H1 (cell line): ENCODE data around the gene AAGAB. TPM values are rescaled to one million over a fixed set of nuclear protein-coding genes. Genes with fewer than 3 reads are reported as not detected.

Source experiments
- CBX5 ChIP-seq: fragments of 300-800, 300-1000 bp; sonication (generic); IDR thresholded peaks from 2 replicates; pipeline ENCODE4 v1.7.1; 2016; ENCODE audit warnings: antibody characterized with exemption, low read length, low read depth
- NANOG ChIP-seq: IDR thresholded peaks from 2 replicates; pipeline ENCODE4 v1.6.1; 2011; ENCODE audit warnings: low read length, low read depth, mild to moderate bottlenecking, inconsistent platforms; ENCODE audit not compliant: insufficient read depth, poor library complexity, severe bottlenecking
- POLR2A ChIP-seq, 2 experiments: IDR thresholded peaks; 1 replicate in 1 of 2; 2 replicates in 1 of 2; pipeline ENCODE4 v1.6.1; 2011; ENCODE audit warnings: low read depth in 2 of 2, low read length in 2 of 2, mild to moderate bottlenecking in 2 of 2; ENCODE audit errors: control extremely low read depth in 1 of 2
- POU5F1 ChIP-seq: IDR thresholded peaks from 2 replicates; pipeline ENCODE4 v1.6.1; 2011; ENCODE audit warnings: low read depth, mild to moderate bottlenecking, low read length, moderate library complexity
- SRF ChIP-seq: IDR thresholded peaks from 2 replicates; pipeline ENCODE4 v1.6.1; 2011; ENCODE audit warnings: mild to moderate bottlenecking, low read depth, low read length, moderate library complexity
- TCF12 ChIP-seq: IDR thresholded peaks from 2 replicates; pipeline ENCODE4 v1.6.1; 2011; ENCODE audit warnings: low read depth, mild to moderate bottlenecking, low read length
- polyA plus RNA-seq, 7 experiments: library from polyadenylated mRNA; depleted of rRNA in 3 of 7; stranded (reverse) in 5 of 7; unstranded in 2 of 7; fragments of >200 nt in 5 of 7; fragments of 200-250 nt in 2 of 7; gene quantifications; 1 replicate in 5 of 7; 2 replicates in 1 of 7; 4 replicates in 1 of 7; pipeline versions ENCODE4 v1.2.1 to v1.2.3, GENCODE V29; 2011 to 2013; ENCODE audit warnings: missing spikeins in 2 of 7, mixed read lengths in 2 of 7
- total RNA-seq: library from RNA; stranded (reverse); fragmentation: NEBNext Ultra II Directional; extraction: Animal tissue kit (Norgen Biotek cat#: 25700); gene quantifications from 2 replicates; pipeline ENCODE4 v1.2.1, GENCODE V29; 2021
- TF ChIP-seq, protein P1 (sequence below): fragments of 300-600 bp; sonication (generic); IDR thresholded peaks from 2 replicates; pipeline ENCODE4 v1.7.1; 2012; ENCODE audit warnings: low read length, moderate library complexity, mild to moderate bottlenecking, inconsistent platforms; ENCODE audit not compliant: insufficient replicate concordance
- TF ChIP-seq, protein P2 (sequence below): IDR thresholded peaks from 2 replicates; pipeline ENCODE4 v1.6.1; 2012; ENCODE audit warnings: inconsistent platforms
- TF ChIP-seq, protein P3 (sequence below), 3 experiments: IDR thresholded peaks; 1 replicate in 2 of 3; 2 replicates in 1 of 3; pipeline versions ENCODE4 v1.5.1 to v1.6.1; 2011; ENCODE audit warnings: low read length in 3 of 3, mild to moderate bottlenecking in 3 of 3, inconsistent platforms in 2 of 3, low read depth in 1 of 3, moderate library complexity in 1 of 3; ENCODE audit not compliant: insufficient read depth in 1 of 3; ENCODE audit errors: control extremely low read depth in 1 of 3

Gene AAGAB
- total and polyA plus RNA-seq, 2 of the 8 experiments (the other 6 are each of a cell fraction or from before 2014, with no cell fraction given) = 20.1 to 45.9 TPM

DNA sequence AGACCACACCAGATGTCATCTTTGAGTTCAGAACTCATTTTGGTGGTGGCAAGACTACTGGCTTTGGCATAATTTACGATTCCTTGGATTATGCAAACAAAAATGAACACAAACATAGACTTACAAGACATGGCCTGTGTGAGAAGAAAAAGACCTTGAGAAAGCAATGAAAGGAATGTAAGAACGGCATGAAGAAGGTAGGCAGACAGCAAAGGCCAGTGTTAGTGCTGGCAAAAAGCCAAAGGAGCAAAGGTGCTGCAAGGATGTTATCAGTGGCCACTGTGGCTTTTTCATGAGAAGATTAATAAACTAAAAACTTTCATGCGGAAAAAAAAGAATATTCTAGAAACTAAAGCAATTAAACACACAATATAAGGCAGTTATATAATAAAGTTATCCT is 21.9 kb downstream of the AAGAB start (continued):
- TF ChIP-seq, protein P1, sequence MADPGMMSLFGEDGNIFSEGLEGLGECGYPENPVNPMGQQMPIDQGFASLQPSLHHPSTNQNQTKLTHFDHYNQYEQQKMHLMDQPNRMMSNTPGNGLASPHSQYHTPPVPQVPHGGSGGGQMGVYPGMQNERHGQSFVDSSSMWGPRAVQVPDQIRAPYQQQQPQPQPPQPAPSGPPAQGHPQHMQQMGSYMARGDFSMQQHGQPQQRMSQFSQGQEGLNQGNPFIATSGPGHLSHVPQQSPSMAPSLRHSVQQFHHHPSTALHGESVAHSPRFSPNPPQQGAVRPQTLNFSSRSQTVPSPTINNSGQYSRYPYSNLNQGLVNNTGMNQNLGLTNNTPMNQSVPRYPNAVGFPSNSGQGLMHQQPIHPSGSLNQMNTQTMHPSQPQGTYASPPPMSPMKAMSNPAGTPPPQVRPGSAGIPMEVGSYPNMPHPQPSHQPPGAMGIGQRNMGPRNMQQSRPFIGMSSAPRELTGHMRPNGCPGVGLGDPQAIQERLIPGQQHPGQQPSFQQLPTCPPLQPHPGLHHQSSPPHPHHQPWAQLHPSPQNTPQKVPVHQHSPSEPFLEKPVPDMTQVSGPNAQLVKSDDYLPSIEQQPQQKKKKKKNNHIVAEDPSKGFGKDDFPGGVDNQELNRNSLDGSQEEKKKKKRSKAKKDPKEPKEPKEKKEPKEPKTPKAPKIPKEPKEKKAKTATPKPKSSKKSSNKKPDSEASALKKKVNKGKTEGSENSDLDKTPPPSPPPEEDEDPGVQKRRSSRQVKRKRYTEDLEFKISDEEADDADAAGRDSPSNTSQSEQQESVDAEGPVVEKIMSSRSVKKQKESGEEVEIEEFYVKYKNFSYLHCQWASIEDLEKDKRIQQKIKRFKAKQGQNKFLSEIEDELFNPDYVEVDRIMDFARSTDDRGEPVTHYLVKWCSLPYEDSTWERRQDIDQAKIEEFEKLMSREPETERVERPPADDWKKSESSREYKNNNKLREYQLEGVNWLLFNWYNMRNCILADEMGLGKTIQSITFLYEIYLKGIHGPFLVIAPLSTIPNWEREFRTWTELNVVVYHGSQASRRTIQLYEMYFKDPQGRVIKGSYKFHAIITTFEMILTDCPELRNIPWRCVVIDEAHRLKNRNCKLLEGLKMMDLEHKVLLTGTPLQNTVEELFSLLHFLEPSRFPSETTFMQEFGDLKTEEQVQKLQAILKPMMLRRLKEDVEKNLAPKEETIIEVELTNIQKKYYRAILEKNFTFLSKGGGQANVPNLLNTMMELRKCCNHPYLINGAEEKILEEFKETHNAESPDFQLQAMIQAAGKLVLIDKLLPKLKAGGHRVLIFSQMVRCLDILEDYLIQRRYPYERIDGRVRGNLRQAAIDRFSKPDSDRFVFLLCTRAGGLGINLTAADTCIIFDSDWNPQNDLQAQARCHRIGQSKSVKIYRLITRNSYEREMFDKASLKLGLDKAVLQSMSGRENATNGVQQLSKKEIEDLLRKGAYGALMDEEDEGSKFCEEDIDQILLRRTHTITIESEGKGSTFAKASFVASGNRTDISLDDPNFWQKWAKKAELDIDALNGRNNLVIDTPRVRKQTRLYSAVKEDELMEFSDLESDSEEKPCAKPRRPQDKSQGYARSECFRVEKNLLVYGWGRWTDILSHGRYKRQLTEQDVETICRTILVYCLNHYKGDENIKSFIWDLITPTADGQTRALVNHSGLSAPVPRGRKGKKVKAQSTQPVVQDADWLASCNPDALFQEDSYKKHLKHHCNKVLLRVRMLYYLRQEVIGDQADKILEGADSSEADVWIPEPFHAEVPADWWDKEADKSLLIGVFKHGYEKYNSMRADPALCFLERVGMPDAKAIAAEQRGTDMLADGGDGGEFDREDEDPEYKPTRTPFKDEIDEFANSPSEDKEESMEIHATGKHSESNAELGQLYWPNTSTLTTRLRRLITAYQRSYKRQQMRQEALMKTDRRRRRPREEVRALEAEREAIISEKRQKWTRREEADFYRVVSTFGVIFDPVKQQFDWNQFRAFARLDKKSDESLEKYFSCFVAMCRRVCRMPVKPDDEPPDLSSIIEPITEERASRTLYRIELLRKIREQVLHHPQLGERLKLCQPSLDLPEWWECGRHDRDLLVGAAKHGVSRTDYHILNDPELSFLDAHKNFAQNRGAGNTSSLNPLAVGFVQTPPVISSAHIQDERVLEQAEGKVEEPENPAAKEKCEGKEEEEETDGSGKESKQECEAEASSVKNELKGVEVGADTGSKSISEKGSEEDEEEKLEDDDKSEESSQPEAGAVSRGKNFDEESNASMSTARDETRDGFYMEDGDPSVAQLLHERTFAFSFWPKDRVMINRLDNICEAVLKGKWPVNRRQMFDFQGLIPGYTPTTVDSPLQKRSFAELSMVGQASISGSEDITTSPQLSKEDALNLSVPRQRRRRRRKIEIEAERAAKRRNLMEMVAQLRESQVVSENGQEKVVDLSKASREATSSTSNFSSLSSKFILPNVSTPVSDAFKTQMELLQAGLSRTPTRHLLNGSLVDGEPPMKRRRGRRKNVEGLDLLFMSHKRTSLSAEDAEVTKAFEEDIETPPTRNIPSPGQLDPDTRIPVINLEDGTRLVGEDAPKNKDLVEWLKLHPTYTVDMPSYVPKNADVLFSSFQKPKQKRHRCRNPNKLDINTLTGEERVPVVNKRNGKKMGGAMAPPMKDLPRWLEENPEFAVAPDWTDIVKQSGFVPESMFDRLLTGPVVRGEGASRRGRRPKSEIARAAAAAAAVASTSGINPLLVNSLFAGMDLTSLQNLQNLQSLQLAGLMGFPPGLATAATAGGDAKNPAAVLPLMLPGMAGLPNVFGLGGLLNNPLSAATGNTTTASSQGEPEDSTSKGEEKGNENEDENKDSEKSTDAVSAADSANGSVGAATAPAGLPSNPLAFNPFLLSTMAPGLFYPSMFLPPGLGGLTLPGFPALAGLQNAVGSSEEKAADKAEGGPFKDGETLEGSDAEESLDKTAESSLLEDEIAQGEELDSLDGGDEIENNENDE = no peak
- no peak for TF ChIP-seq POLR2A (IDR thresholded peaks at IDR 0.05; ENCODE audit: control extremely low read depth in 1 of 2, low read depth in 2 of 2, low read length in 2 of 2)
- TF ChIP-seq TCF12 = no peak
- TF ChIP-seq POU5F1 = no peak
- no peak for TF ChIP-seq NANOG
- no peak for TF ChIP-seq CBX5
- TF ChIP-seq SRF = no peak
- TF ChIP-seq, protein P2, sequence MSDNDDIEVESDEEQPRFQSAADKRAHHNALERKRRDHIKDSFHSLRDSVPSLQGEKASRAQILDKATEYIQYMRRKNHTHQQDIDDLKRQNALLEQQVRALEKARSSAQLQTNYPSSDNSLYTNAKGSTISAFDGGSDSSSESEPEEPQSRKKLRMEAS = no peak
- TF ChIP-seq, protein P3, sequence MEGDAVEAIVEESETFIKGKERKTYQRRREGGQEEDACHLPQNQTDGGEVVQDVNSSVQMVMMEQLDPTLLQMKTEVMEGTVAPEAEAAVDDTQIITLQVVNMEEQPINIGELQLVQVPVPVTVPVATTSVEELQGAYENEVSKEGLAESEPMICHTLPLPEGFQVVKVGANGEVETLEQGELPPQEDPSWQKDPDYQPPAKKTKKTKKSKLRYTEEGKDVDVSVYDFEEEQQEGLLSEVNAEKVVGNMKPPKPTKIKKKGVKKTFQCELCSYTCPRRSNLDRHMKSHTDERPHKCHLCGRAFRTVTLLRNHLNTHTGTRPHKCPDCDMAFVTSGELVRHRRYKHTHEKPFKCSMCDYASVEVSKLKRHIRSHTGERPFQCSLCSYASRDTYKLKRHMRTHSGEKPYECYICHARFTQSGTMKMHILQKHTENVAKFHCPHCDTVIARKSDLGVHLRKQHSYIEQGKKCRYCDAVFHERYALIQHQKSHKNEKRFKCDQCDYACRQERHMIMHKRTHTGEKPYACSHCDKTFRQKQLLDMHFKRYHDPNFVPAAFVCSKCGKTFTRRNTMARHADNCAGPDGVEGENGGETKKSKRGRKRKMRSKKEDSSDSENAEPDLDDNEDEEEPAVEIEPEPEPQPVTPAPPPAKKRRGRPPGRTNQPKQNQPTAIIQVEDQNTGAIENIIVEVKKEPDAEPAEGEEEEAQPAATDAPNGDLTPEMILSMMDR (IDR thresholded peaks at IDR 0.05; ENCODE audit: control extremely low read depth in 1 of 3, insufficient read depth in 1 of 3, low read depth in 1 of 3, low read length in 3 of 3) = no peak
